Measurements from ENCODE around the gene AKR1E2. TPM values are rescaled to one million over a fixed set of nuclear protein-coding genes. Genes with fewer than 3 reads are reported as not detected.

The AKR1E2 gene
- total RNA-seq, 4 donors from 2014 or later = 2.1 to 6.7 (median 5.5) TPM; not detected in 1

- Histone ChIP-seq H3K27ac (no peak overlapping the region), H3K27me3 (no peaks in the 10 kb centered on the region), H3K36me3 (no peaks in the 10 kb centered on the region), H3K4me3 (no peak overlapping the region), H3K4me1 (no peaks in the 10 kb centered on the region), H3K9me3 (no peaks in the 10 kb centered on the region)
- intact Hi-C loops (cut with DNase I; ENCODE audit: low total_unique reads) = no loop called here
- in situ Hi-C loops (cut with MboI; ENCODE audit: low sequenced_read_pairs in 4 of 4) = no loop called here
- no peak for TF ChIP-seq POLR2A (IDR thresholded peaks at IDR 0.05)
- TF ChIP-seq CTCF (IDR thresholded peaks at IDR 0.05 in 4 of 5, conservative IDR thresholded peaks at IDR 0.05 in 1 of 5) = no peak
- ATAC-seq (no peak), DNase-seq (no peak)
These were observed 35.1 kb upstream of the AKR1E2 start for GRCh38 chr10:4790922-4791321.

- H3K9me3 ChIP-seq = no peaks in the 10 kb centered on the region
- H3K36me3 ChIP-seq = no peaks in the 10 kb centered on the region
- H3K27ac ChIP-seq = no peak overlapping the region
- intact Hi-C loops (cut with DNase I; ENCODE audit: low total_unique reads) = no loop called here
- DNase-seq (no peak), ATAC-seq (no peak)
- in situ Hi-C loops (cut with MboI; ENCODE audit: low sequenced_read_pairs in 4 of 4) = no loop called here
- no peaks in the 10 kb centered on the region for H3K4me1 ChIP-seq
- TF ChIP-seq POLR2A (IDR thresholded peaks at IDR 0.05) = no peak
- no peak overlapping the region for H3K4me3 ChIP-seq
- H3K27me3 ChIP-seq = no peaks in the 10 kb centered on the region
These were observed 33.6 kb upstream of the AKR1E2 start for GRCh38 chr10:4792381-4792780.

- no peaks in the 10 kb centered on the region for H3K36me3 ChIP-seq
- no peak overlapping the region for H3K4me3 ChIP-seq
- ATAC-seq (no peak), DNase-seq (no peak)
- H3K4me1 ChIP-seq = no peaks in the 10 kb centered on the region
- H3K27ac ChIP-seq = no peak overlapping the region
- H3K27me3 ChIP-seq = no peaks in the 10 kb centered on the region
- in situ Hi-C loops (cut with MboI; ENCODE audit: low sequenced_read_pairs in 4 of 4) = no loop called here
- TF ChIP-seq CTCF (IDR thresholded peaks at IDR 0.05 in 4 of 5, conservative IDR thresholded peaks at IDR 0.05 in 1 of 5) = no peak
- no peaks in the 10 kb centered on the region for H3K9me3 ChIP-seq
- intact Hi-C loops (cut with DNase I; ENCODE audit: low total_unique reads) = no loop called here
These were observed 24.6 kb upstream of the AKR1E2 start for GRCh38 chr10:4801405-4801804.

GRCh38 chr10:4802711-4803487 is 23.1 kb upstream of the AKR1E2 start:
- no peaks in the 10 kb centered on the region for H3K4me1 ChIP-seq
- H3K27me3 ChIP-seq = no peaks in the 10 kb centered on the region
- TF ChIP-seq POLR2A (IDR thresholded peaks at IDR 0.05) = no peak
- TF ChIP-seq CTCF (IDR thresholded peaks at IDR 0.05 in 4 of 5, conservative IDR thresholded peaks at IDR 0.05 in 1 of 5) = no peak
- in situ Hi-C loops (cut with MboI; ENCODE audit: low sequenced_read_pairs in 4 of 4) (no loop called here), intact Hi-C loops (cut with DNase I; ENCODE audit: low total_unique reads) (no loop called here)
- no peaks in the 10 kb centered on the region for H3K36me3 ChIP-seq
- no peak for ATAC-seq
- DNase-seq = no peak
- H3K27ac ChIP-seq = no peak overlapping the region
- no peak overlapping the region for H3K4me3 ChIP-seq
- no peaks in the 10 kb centered on the region for H3K9me3 ChIP-seq

- Histone ChIP-seq H3K4me3 (no peak overlapping the region), H3K36me3 (no peaks in the 10 kb centered on the region), H3K4me1 (no peaks in the 10 kb centered on the region), H3K27ac (no peak overlapping the region), H3K27me3 (no peaks in the 10 kb centered on the region), H3K9me3 (no peaks in the 10 kb centered on the region)
- in situ Hi-C loops (cut with MboI; ENCODE audit: low sequenced_read_pairs in 4 of 4) = no loop called here
- no peak for TF ChIP-seq CTCF (IDR thresholded peaks at IDR 0.05 in 4 of 5, conservative IDR thresholded peaks at IDR 0.05 in 1 of 5)
- no peak for TF ChIP-seq POLR2A (IDR thresholded peaks at IDR 0.05)
- DNase-seq (no peak), ATAC-seq (no peak)
- intact Hi-C loops (cut with DNase I; ENCODE audit: low total_unique reads) = no loop called here
These were observed 22.2 kb upstream of the AKR1E2 start for GRCh38 chr10:4803822-4804221.

Measured in gastrocnemius medialis (tissue), 4 donors.